Upper lobe of right lung (tissue), 1 donor: Measurements from ENCODE around the gene DDAH1. TPM values are rescaled to one million over a fixed set of nuclear protein-coding genes. Genes with fewer than 3 reads are reported as not detected.

Source experiments
- ATAC-seq: fragments of 200-7000 bp; cut with Tn5 transposase; one replicate; pipeline ENCODE4 v1.9.1; 2020; ENCODE audit warnings: mild to moderate bottlenecking, moderate library complexity
- DNase-seq: peaks from one replicate; pipeline ENCODE4 v3.0.0-alpha.2; 2020
- H3K27ac ChIP-seq: fragments of 200-600 bp; one replicate; pipeline ENCODE4 v1.8.0; 2022
- H3K27me3 ChIP-seq: fragments of 200-600 bp; one replicate; pipeline ENCODE4 v1.8.0; 2022; ENCODE audit warnings: mild to moderate bottlenecking
- H3K36me3 ChIP-seq: fragments of 200-600 bp; one replicate; pipeline ENCODE4 v1.8.0; 2022
- H3K4me1 ChIP-seq: fragments of 200-600 bp; one replicate; pipeline ENCODE4 v1.8.0; 2022
- H3K4me3 ChIP-seq: fragments of 200-600 bp; one replicate; pipeline ENCODE4 v1.8.0; 2022; ENCODE audit warnings: mild to moderate bottlenecking
- H3K9me3 ChIP-seq: fragments of 200-600 bp; one replicate; pipeline ENCODE4 v1.8.0; 2022
- intact Hi-C: fragments of 100-400 bp; cut with DNase I; formaldehyde crosslinking; loops from one replicate; pipeline ENCODE4 v1.11.0; 2022
- total RNA-seq: library from RNA; stranded (reverse); fragmentation: NEBNext Ultra II Directional; extraction: Animal tissue kit (Norgen Biotek cat#: 25700); gene quantifications from one replicate; pipeline ENCODE4 v1.2.1, GENCODE V29; 2021
- TF ChIP-seq, protein P1 (sequence below): fragments of 200-600 bp; IDR thresholded peaks from one replicate; pipeline ENCODE4 v1.8.0; 2022; ENCODE audit warnings: antibody characterized with exemption
- donor health status: DM: no; HTN: yes; CAD: no; lungs with severe emphysema.

Gene DDAH1
- total RNA-seq, 1 donor from 2014 or later = 51.3 TPM

DNA sequence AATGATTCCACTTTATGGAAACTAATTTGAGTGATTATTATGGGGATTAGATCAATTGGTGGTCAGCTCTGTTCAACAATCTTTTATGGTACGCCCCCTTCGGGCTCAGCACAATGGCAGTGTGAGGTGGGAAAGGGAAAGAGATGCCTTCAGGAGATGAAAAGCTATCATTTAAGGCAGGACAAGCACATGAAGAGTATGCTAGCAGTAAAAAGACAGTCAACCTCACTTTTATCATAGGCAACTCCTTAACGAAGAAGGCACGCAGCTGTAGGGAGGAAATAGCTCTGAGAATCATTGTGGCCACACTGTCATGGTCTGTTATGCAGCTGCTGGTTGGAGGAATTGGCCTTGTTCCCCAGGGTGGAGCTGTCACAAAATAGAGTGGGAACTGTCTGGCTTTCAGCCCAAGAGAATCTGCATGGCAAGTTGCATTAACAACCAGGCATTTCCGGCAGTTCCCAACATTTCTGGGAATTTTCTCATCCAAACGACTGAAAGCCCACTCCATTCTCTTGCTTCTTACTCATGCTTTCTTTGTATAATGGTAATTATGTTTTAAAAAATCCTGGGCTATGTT, 134.2 kb downstream of the DDAH1 start:
- no peak overlapping the region for H3K4me3 ChIP-seq
- TF ChIP-seq, protein P1, sequence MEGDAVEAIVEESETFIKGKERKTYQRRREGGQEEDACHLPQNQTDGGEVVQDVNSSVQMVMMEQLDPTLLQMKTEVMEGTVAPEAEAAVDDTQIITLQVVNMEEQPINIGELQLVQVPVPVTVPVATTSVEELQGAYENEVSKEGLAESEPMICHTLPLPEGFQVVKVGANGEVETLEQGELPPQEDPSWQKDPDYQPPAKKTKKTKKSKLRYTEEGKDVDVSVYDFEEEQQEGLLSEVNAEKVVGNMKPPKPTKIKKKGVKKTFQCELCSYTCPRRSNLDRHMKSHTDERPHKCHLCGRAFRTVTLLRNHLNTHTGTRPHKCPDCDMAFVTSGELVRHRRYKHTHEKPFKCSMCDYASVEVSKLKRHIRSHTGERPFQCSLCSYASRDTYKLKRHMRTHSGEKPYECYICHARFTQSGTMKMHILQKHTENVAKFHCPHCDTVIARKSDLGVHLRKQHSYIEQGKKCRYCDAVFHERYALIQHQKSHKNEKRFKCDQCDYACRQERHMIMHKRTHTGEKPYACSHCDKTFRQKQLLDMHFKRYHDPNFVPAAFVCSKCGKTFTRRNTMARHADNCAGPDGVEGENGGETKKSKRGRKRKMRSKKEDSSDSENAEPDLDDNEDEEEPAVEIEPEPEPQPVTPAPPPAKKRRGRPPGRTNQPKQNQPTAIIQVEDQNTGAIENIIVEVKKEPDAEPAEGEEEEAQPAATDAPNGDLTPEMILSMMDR = no peak
- intact Hi-C loops = no loop called here
- H3K27me3 ChIP-seq = no peaks in the 10 kb centered on the region
- H3K9me3 ChIP-seq = no peaks in the 10 kb centered on the region
- ATAC-seq = peak; percentile 36
- H3K4me1 ChIP-seq = peaks cover 31% of the 10 kb centered on the region
- H3K36me3 ChIP-seq = no peaks in the 10 kb centered on the region
- peak overlapping the region; percentile 78 for H3K27ac ChIP-seq
- DNase-seq = no peak

DNA sequence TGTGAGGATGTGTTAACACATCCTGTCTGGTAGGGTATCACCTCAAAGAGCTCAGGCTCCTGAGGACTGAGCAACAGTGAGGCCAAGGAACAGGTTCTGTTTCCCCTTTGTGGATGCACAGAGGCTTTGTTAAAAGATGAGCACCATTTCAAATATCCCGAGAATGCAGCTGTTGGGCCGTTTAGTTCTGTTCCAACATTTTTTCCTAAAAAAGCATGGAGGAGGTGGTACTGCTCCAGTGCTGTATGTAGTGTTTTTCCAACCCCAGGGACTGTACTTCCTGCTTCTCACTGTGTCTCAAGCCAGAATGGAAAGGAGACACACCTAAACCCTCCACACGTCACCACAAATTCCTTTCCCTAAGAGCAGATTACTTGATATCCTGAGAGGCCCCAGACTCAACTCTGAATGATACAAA, 134.7 kb downstream of the DDAH1 start:
- ATAC-seq (peak; percentile 79), DNase-seq (no peak)
- intact Hi-C loops = no loop called here
- H3K27ac ChIP-seq = peak overlapping the region; percentile 78
- no peaks in the 10 kb centered on the region for H3K9me3 ChIP-seq
- H3K4me1 ChIP-seq = peaks cover 32% of the 10 kb centered on the region
- H3K36me3 ChIP-seq = no peaks in the 10 kb centered on the region
- TF ChIP-seq, protein P1 = no peak
- no peak overlapping the region for H3K4me3 ChIP-seq
- no peaks in the 10 kb centered on the region for H3K27me3 ChIP-seq

DNA sequence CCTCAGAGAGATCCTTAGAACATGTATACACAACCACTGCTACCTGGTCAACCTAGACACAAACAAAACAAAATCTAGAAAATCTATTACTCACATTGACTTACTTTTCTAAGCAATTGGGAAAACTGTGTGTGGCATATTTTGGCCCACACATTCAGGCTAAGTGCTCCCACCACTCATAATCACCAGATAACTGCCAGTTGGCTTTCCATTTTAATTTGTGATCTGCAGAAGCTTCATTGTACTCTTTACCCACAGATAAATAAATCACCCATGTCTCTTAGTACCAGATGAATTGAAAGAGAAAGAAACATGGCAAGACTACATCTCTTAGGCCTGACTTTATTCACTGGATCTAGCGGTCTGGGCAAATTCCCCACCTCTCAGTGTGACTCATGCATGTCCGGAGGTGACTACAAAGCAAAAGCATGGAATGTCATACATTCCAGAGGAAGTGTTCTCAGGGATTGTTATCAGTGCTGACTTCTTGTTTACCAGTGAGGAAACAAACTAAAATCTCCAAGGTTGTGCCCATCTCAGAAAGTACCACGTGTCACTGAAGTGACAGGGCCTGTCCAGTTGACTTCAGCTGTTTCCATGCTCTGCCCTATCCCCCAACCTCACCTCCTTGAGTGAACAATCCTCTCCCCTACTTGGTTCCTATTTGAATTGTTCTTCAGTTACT, 136.1 kb downstream of the DDAH1 start:
- DNase-seq (no peak), ATAC-seq (peak; percentile 85)
- H3K27me3 ChIP-seq = no peaks in the 10 kb centered on the region
- peaks cover 32% of the 10 kb centered on the region for H3K4me1 ChIP-seq
- no peak overlapping the region for H3K4me3 ChIP-seq
- TF ChIP-seq, protein P1 = no peak
- no peaks in the 10 kb centered on the region for H3K9me3 ChIP-seq
- H3K27ac ChIP-seq = peak overlapping the region; percentile 78
- H3K36me3 ChIP-seq = no peaks in the 10 kb centered on the region
- intact Hi-C loops = no loop called here

DNA sequence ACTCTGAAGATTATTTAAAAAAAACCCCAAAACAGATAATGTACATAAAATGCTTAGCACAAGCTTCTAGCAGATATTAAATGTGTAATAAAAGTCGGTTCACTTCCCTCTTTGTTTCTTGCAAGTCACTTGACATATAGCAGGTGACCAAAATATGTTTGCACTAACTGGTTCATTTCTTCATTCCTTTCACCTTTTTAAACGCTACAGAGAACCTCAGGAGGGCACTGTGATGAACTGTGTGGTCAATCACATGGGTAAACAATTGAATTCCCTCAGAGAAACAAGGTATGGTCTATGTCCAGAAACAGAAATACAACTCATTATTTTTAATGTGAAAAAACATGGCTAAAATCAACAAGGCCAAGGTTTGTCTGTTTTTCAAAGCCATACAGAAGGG, 137.2 kb downstream of the DDAH1 start:
- Histone ChIP-seq H3K4me3 (no peak overlapping the region), H3K27me3 (no peaks in the 10 kb centered on the region), H3K9me3 (no peaks in the 10 kb centered on the region), H3K36me3 (no peaks in the 10 kb centered on the region), H3K27ac (no peak overlapping the region), H3K4me1 (peaks cover 32% of the 10 kb centered on the region)
- DNase-seq (no peak), ATAC-seq (no peak)
- TF ChIP-seq, protein P1 = no peak
- intact Hi-C loops = no loop called here

DNA sequence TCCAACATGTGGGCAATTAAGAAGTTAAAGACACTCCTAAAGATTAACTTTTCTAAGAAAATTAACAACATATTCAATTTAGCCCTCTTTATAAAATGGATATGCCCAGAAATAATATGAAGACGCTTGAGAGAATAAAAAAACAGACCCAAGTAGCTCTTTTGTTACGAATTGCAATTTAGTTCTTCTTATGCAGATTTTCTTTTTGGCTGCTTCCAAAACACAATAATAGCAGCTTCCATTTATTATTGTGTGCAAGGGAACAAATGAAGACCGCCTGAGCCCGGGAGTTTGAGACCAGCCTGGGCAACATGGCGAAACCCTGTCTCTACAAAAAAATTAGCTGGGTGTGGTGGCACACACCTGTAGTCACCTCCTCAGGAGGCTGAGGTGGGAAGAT, 138.1 kb downstream of the DDAH1 start:
- intact Hi-C loops = no loop called here
- TF ChIP-seq, protein P1 = no peak
- DNase-seq = no peak
- no peak overlapping the region for H3K4me3 ChIP-seq
- H3K4me1 ChIP-seq = peaks cover 32% of the 10 kb centered on the region
- no peaks in the 10 kb centered on the region for H3K27me3 ChIP-seq
- no peaks in the 10 kb centered on the region for H3K9me3 ChIP-seq
- no peak for ATAC-seq
- no peaks in the 10 kb centered on the region for H3K36me3 ChIP-seq
- H3K27ac ChIP-seq = no peak overlapping the region
